ENCODE results near the gene MRGPRE.

Gene MRGPRE

DNA sequence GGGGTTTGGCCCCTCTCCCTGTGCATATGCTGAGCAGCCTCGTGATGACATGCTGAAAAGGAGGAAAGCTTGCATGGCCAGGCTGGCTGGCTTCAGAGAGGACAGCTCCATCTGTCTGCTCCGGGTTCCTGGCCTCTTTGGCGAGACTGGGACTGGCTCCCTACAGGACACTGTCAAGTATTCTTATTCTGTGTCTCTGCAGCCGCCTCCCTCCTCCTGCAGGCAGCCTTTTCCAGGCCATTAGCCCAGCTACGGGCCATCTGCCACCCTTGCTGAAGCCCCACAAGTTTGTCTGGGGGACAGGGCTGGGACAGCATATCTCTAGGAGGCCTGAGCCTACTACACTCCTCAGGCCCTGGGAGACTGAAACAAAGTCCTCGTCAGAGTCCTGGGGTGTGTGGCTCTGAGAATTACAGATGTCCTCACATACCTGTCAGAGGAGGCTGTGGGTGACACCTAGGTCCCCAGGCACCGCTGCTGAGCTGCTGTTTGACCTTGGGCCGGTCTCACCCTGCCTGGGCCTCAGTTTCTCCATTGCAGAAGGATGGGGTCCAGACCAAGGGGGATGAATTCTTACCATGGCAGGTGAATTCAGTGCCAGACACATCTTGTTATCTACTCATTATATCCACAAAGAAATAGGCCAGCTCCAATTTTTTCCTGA lies 24.6 kb downstream of the MRGPRE start:
- no peak for DNase-seq

DNA sequence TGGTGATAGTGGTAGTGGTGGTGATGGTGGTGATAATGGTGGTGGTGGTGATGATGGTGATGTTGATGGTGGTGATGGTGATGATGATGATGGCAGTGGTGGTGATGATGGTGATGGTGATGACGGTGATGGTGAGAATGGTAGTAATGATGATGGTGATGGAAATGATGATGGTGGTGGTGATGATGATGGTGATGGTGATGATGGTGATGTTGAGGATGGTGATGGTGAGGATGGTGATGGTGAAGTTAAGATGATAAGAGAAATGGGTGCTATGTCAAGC lies 25.4 kb downstream of the MRGPRE start:
- no peak for DNase-seq

DNA sequence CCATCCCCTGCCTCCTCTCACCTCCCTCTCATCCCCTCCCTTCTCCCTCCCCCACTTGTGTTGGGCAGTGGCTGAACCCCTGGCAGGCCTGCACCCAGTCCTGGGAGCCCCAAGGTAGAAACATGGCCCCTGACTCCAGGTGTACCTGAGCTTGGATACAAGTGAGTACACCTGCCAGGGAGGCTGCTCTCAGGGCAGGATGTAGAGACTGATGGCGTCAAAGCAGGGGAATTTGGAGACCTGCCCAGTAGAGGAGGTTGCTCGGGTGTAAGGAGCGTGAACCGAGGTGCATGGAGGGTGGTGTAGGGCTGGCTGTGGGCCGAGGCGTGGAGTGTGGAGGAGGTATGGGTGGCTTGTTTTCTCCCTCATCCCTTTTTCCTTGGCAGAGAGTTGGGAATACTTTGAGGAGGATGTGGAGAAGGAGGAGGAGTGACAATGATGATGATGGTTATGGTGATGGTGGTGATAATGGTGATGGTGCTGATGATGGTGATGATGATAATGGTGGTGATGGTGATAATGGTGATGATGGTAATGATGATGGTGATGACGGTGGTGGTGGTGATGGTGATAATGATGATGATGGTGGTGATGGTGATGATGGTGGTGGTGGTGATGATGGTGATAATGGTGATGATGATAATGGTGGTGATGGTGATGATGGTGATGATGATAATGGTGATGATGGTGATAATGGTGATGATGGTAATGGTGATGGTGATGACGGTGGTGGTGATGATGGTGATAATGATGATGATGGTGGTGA lies 25.9 kb downstream of the MRGPRE start:
- no peak for DNase-seq

DNA sequence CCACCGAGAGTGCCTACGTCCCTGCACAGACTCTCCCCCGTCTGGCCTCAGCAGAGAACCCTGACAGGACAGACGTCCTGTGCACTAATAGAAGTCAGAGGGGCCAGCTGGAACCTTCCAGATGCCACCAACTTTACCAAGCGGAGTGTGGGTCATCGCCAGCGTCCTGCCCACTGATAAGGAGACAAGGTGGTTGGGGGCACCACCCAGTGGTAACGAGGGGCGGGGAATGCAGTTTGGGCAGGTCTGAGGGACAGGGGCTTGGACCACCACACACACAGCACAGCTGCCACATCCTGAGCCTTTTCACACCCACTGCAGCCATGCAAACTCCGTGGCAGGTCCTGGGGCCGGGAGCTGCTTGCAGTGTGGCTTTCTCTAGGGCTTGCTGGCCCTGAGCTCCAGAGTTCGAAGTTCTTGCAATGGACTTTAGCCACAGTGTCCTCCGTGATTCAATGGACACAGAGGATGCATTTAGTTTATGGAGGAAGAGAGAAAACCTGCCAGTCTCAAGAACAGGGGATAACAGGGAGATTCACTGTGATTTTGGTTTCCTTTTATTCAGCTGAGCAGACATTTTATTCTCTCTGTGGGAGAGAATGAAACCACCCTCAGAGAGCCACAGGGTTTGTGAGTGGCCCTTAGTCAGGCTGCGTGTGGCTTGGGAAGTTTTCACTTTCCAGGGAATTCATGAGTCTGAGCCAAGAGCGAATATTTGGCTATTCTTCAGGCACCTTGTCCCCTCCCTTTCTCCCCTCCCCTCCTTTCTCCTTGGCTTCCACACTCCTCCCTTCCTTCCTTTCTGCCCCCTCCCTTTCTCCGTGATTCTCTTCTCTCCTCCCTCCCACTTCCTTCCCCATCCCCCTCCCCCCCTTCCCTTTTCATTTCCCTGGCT lies 26.7 kb downstream of the MRGPRE start:
- no peak for DNase-seq

DNA sequence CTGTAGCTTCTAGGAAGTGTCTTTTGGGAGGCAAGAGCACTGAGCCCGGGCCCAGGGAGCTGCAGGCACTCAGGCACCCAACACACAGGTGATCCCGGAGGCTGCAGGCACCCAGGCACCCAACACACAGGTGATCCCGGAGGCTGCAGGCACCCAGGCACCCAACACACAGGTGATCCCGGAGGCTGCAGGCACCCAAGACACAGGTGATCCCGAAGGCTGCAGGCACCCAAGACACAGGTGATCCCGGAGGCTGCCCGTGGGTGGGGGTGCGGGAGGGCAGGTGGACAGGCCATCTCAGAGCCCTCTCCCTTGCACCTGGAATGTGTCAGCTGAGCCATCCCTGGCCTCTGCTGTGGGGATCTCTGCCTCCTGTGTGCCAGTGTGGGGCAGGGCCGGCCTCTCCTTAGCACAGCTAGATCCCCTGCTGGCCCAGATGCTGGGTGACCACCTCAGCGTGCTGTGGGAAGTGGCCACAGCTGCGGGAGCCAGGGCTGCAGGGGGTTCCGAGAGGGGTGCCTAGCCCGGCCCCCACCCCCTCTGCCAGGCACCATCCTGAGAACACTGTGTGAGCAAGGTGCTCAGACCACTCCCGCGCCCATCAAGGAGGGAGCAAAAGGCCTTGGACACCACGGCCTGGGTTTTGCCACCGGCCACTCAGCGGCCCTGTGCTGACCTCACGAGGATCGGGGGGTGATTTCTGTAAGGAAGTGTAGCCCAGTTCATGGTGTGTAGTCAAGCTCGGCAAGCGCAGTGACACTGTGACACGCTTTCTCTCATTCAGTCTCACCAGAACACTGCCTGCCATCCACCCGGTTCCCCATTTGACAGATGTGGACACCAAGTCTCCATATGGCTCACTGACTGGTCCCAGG lies 27.8 kb downstream of the MRGPRE start:
- DNase-seq: no peak

DNA sequence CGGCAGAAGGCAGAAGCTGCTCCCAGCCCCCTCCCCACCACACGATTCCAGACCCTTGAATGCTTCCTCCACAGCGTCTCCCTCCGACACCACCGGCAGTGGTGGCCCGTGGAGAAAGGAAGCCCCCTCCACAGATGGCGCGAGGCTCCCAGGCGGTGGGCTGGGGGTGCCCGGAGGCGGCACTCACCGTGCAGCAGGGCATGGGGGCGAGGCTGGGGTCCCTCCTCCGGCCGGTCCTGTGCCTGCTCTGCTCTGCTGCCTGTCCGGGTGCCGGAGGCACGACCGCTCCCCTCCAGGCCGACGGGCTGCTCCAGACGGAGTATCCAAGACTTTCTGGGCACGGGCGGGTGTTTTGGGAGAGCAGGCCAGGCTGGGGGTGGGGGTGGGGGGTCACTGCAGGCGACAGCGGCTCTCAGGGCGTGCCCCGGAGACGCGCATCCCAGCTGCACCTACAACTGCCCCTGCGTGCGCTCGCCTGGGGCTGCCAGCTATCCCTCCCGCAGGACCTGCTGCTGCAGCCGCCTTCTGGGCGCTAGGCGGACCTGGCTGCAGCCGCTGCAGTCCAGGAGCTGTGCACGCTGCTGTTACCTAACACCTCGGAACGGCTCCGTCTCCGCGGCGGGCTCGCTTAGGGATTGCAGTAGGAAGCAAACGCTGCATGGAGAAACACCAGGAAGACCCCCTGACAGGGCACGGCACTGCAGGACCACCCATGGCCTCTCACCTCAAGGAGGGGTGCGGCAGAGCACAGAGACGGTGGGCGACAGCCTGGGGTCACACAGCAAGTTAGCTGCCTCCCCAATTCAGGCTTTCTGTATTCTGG lies 28.8 kb downstream of the MRGPRE start:
- DNase-seq: no peak

DNA sequence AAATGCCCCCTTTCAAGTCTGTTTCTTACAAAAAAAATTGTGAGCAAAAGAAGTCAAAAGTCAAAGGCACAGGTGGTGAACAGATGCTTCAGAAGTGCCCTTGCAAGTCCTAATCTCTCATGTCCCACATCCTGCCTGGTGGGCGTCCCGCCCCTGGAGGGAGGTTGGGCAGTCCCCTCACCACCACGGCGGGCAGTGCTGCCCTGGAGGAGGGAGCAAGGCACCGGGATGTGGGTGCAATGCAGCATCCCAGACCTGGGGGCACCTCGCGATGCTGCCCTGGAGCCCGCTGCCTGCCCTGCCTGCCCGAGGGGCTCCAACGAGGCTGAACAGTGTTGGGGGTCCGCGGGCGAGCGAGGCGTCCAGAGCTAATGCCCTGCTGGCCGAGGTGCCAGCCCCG lies 29.5 kb downstream of the MRGPRE start:
- DNase-seq: no peak

DNA sequence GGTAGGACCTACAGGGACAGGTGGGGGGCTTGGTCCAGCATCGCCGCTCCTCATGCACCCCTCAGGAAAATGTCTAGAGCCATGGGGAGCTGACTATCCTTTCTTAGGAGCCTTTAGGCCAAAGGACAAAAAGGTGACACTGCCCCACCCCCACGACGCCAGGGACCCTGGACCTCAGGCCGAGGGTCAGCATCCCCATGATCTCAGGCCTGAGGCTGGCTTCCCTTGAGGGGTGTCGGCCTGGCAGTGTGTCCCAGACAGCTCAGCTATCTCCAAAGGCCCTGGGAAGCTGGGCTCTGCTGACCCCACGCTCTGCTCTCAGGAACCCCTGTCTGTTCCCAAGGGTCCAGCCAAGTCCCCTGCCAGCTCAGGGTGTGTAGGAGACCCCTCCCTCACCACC lies 29.9 kb downstream of the MRGPRE start:
- DNase-seq: no peak

DNA sequence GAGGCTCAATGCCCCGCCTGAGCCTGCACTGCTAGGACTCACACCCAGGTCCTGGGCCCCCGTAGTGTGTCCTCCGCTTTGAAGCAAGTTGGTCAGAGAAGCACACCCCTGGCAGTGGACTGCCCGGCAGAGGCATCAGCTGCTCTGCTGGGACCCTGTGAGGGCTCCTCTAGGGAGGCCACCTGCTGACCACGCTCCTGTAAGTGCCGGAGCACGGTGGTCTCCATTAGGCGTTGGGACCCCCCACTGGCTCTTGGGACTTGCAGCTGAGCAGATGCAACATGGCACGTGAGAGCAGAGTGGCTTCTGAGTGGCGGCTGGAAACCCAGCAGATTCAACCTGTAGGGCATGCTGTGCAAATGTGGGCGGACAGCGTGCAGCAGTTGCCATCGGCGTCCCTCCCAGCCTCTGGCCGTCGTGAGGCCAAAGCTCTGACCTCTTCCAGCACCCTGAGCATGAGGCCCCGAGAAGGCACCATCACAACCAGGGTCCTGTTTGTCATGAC lies 30.5 kb downstream of the MRGPRE start:
- DNase-seq: no peak

DNA sequence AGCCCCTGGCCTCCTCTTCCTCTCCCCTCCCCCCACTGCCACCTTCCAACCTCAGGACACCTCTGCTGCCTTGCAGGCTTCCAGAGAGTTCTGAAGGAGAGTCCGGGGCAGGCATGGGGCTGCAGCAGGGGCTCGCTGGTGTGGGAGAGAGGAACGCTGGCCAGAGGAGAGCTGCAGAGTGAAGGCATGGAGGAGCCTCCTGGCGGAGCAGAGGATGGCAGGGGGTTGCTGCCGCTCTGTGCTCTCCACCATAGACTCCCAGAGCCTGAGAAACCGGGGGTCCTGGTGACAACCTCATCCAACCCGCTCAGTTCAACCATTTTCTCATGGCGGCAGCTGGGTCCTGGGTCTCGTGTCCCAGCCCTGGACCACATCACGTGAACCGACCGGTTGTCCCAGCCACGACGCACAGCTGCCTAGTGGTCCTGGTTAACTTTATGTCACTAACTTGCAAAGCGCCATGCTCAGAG lies 31.1 kb downstream of the MRGPRE start:
- no peak for DNase-seq

DNA sequence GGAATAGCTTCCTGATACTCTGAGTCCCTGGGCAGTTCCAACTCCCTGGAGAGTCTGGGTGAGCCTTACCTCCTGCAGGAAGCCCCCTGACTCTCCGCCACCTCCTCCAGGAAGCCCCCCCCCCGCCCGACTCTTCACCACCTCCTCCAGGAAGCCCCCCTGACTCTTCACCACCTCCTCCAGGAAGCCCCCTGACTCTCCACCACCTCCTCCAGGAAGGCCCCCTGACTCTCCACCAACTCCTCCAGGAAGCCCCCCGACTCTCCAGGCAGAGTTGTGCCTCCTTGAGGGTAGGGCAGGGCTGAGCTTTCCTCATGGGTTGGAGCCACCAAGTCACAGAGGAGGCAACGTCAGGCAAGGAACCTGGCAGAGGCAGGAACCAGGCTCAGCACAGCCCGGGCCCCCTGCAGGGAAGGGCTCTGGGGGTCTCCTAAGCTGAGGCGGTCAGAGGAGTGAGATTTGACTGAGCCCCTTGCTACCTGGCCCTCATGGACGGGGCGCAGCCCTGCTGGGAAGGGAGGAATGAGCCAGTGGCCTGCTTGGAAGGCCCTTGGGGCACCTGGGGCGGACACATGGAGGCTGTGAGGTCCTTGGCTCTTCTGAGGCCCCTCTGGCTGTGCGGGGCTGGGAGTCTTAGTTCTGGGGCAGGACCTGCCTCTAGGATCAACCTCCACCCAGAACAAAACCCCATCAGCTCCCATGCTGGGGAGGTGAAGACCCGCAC lies 31.7 kb downstream of the MRGPRE start:
- DNase-seq: no peak

DNA sequence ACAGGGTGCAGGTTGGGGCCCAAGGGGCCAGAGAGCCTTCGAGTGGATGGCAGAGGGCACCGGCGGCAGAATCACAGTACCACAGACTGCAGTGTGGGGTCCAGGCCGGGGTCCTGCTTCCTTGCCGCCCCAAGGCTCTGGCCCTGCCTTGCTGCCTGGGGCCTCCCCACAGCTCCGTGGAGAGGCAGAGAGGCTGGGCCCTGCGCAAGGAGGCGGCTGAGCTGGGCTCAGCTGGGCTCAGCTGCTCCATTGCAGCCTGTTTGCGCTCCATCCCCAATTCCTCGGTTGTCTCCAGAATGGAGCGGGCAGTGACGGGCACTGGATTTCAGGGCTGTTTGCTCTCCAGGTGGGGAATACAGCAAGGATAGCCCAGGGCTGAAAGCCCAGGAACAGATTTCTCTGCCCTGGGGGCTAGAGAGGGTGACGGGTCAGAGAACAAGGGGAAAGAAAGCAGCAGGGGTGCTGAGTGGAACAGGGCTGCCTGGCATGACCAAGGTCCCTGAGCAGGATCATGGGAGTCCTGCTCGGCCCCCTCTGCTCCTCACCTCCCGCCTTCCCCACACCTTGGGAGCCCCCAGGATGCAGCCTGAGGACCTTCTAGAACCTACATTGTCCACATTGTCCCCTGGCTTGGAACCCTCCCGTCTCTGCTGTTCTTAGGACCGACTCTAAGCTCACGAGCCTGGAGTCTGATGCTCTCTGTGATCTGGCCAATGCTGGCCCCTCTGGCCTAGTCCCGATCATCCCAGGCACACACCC lies 32.5 kb downstream of the MRGPRE start:
- DNase-seq: no peak

DNA sequence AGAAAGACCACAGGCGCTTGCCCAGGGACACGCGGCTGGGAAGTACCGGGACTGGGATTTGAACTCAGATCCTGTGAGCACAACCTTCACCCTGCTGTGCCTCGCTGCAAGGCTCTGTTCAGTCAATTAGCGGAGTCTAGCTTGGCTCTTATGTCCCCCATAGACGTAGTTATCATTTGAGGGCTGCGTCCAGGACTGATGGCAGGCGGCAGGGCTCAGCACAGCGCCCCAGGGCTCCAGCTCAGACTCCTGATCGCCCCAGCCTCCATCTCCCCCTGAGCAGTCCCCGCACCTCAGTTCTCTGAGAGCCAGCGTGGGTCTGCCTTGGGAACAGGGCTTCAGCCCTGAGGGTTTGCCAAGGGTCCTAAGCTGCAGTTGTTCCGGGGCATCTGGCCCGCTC lies 33.4 kb downstream of the MRGPRE start:
- DNase-seq: no peak

DNA sequence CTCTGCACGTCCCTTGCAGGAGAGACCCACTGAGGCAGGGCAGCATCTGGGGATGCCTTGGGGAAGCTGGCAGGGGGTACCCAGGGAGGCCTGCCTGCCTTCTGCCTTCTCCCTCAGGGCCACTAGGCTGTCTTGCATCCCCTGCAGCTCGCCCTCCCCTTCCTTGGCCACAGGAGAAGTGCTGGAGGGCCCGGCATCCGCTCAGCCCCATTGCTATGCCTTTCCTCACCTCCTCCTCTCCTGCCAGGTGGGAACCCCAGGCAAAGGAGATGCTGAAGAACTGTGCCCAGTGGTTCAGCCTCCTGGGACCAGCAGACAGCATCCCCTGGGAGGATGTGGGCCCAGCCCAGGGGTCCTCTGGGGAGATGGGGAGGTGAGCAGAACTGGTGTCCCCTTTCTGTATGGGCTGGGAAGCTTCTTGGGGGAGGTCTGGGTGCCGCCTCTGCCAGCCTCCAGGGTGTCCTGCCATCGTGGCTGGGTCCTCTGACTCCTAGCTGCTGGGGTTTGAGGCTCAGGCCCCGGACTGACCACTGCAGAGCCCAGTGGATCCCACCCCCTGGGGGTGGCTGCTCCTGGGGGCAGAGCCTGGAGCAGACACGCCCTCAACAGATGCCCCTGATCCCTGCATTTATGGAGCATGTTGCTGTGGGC lies 34.2 kb downstream of the MRGPRE start:
- DNase-seq: no peak

DNA sequence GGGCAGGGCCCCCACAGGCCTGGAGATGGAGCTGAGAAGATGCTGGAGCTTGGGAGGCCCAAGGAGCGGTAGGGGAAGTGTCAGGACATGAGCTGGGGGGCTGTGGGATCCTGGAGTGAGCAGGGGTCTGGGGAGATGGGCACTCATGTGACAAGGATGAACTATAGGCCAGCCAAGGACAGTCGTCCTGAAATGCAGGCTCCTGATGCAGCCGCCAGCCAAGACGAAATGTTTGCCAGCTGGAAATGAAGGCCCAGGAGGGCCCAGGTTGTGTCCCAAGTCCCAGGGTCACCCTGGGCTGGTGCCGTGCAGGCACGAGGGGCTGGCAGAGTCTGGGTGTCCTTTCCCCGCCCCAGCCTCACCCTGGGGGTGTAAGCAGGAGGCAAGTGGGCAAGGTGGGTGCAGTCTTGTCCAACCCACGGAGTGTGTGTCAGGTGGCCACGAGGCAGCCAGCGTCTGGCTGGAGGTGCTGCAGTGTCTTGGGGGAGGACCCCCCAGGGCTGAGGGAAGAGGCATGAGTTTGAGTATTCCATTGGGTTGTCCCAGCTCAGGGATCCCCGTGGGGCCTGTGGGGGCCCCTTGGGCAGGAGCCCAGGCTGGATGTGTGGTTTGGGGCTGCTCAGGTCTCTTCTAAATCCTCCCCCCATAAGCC lies 35.0 kb downstream of the MRGPRE start:
- no peak for DNase-seq

DNA sequence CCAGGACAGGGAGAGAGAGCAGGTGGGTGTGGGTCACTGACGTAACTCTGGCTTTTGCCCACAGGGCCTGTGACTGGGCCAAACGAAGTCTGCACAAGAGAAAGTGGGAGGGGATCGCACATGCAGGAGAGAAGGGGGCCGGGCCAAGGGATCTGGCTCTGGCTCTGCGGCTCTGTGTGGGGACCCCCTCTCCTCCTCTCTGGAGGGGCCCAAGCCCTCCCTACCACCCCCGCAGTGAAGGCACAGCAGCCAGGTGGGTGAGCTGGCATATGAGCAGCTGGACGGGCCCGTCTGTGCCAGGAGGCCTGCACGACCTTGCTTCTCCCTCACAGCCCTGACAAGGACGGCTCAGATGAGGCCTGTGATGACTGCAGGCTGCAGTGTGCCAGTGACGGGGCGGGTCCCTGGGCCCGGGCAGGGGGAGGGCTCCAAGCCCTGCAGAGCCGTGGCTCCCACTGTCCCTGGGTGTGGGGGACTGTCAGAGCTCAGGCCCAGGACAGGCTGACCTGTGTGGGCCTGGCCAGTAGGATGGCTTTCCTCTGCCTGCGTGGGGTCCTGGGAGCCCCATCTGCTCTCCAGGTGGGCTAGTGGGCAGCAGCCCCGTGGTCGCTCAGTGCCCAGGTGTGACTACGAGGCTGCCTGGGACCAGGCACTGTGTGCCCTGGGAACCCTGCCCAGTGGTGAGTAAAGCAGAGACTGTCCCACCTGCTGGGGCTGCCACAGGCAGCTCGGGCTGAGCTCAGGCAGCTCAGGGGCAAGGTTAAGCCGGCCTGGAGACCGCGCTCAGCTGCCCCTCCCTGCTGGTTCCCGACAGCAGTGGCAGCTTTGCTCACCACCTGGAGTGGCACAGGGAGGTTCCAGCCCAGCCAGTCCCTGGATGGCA lies 35.8 kb downstream of the MRGPRE start:
- DNase-seq: no peak

DNA sequence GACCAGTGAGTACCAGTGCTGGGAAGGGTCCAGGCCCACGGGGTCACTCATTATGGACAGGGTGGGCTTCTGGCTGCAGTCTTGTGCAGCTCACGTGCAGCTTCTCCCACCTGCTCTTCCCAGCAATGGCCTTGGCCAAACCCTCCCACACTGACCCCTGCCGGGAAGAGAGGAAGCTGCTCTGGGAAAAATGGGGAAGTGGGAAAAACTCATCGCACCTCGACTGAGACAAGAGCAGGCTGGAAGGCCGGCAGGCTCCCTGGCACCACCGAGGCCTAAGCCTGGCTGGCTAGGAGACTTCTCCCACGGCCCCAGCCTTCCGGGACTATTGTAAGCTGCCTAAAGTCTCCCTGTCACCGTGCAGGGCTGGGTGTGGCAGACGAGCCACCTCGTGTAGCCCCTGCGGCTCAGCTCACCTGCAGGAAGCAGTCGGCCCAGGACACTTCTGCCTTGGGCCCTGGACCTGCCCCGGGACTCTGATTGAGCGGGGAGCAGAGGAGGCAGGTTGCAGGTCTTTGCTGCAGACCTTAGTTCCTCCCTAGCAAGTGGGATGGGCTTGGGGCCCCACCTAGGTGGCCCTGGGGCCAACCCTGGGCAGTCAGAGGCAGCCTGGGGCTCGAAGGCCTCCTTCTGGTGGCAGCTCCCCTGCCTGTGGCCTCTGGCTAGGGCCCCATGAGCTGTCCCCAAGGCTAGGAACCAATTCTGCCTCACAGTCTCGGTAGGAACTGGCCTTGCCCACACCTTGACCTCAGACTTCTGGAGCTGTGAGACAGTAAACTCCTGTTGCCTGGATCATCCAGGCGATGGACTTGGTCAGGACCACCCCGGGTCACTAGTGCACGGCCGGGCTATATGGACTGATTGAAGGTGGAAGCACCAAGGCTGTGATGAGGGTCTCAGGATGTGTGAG lies 36.7 kb downstream of the MRGPRE start:
- no peak for DNase-seq
